GM13977 (cell line): ENCODE data around the gene CLASRP.
"Not testable (repeated sequence)": the region's sequence is repeated elsewhere in the genome, so short reads cannot be mapped to it uniquely, and the experiment has no call there.

ENCODE experiments used
- DNase-seq: peaks from one replicate; pipeline ENCODE4 v3.0.0; 2012; ENCODE audit warnings: low spot score
- CTCF ChIP-seq: IDR thresholded peaks from 2 replicates; pipeline ENCODE4 v1.5.1; 2012; ENCODE audit warnings: mild to moderate bottlenecking, control low read depth; ENCODE audit not compliant: insufficient read depth; ENCODE audit errors: extremely low read depth, missing control alignments
- in situ Hi-C: fragments of 300-500 bp; cut with MboI; formaldehyde crosslinking; loops from one replicate; pipeline ENCODE4 v1.12.0; 2022; ENCODE audit warnings: low sequenced_read_pairs, low pct_unique_long_range_greater_than_20kb, mixed read lengths, inconsistent platforms; ENCODE audit not compliant: unreplicated experiment

Gene CLASRP

DNA sequence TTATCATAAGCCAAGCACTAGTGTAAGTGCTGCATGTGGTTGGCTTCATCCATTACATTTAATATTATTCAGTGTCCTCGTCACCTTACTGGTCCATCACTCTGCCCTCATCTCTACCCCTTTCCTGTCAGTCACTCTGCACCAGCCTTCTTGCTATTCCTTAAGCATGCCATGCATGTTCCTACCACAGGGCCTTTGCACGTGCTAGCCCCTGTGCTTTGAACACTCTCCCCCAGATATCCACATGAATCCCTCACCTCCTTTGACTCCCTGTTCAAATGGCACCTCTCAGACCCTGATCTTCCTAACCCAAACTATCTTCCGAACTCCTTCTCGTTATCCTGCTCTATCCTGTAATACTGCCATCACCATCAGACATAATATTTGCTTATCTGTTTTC lies 40.8 kb upstream of the CLASRP start:
- TF ChIP-seq CTCF, result no peak
- no peak for DNase-seq
- in situ Hi-C loops, result no loop called here

GRCh38 chr19:44999131-44999925 lies 39.5 kb upstream of the CLASRP start:
- DNase-seq, in situ Hi-C loops: not testable (repeated sequence)

GRCh38 chr19:45000665-45001064 lies 38.2 kb upstream of the CLASRP start:
- in situ Hi-C loops, DNase-seq: not testable (repeated sequence)

GRCh38 chr19:45001087-45001739 lies 37.6 kb upstream of the CLASRP start, which contains the start of gene RELB:
Gene RELB (plus strand): TSS chr19:45001464. CDS start chr19:45001580, 116 bp downstream.
- no peak for TF ChIP-seq CTCF
- peak; percentile 98 for DNase-seq
- in situ Hi-C loops, result no loop called here

GRCh38 chr19:45003485-45003884 lies 35.4 kb upstream of the CLASRP start:
- no peak for TF ChIP-seq CTCF
- in situ Hi-C loops, result no loop called here

DNA sequence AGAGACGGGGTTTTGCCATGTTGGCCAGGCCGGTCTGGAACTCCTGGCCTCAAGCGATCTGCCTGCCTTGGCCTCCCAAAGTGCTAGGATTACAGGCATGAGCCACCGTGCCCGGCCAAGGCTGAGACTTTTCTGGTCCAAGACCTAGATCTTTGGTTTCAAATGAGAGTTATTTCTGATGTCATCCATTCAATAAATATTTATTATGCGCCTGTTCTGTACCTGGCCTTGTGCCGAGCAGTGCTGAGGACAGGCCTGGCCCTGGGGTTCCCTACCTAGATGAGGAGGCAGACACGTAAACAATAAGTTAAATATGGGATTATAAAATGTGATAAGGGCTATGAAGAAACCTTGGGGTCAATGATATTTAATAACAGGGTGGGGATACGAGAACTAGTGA lies 33.1 kb upstream of the CLASRP start:
- no peak for TF ChIP-seq CTCF
- in situ Hi-C loops, result no loop called here
- no peak for DNase-seq

More at GRCh38 chr19:45003485-45003884, 35.4 kb upstream of the CLASRP start:
- DNase-seq, result no peak

DNA sequence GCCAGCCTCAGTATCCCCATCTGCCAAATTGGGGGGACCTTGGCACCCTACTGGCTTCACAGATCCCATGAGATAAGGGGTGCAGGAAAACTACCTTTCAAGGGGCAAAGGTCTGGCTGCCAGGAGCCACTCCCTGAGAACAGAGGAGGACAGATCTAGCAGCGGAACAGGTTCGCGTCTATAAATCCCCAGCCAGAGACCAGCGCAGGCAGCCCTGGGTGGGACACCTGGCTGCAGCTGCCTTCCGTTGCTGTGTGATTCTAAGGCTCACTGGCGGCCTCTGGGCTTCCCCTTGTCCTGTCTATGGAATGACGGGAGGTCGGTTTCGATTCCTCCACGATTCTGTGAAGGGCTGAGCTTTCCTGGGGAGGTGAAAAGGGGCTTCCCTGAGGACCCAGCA lies 30.3 kb upstream of the CLASRP start:
- no peak for TF ChIP-seq CTCF
- in situ Hi-C loops, result no loop called here
- no peak for DNase-seq
